Measurements from ENCODE around the gene CACNA1E.

CACNA1E gene

GRCh38 chr1:181798191-181798926 lies 315.0 kb downstream of the CACNA1E start:
- no peak for DNase-seq
- H3K27ac Mint-ChIP-seq, result no peak overlapping the region
- H3K27me3 Mint-ChIP-seq, result peaks cover 12% of the 10 kb centered on the region
- H3K4me1 Mint-ChIP-seq (ENCODE audit: low read depth), result peaks cover 1% of the 10 kb centered on the region
- H3K4me3 Mint-ChIP-seq, result no peak overlapping the region
- H3K9me3 Mint-ChIP-seq, result no peaks in the 10 kb centered on the region
- no peaks in the 10 kb centered on the region for H3K36me3 Mint-ChIP-seq (ENCODE audit: low read depth)

DNA sequence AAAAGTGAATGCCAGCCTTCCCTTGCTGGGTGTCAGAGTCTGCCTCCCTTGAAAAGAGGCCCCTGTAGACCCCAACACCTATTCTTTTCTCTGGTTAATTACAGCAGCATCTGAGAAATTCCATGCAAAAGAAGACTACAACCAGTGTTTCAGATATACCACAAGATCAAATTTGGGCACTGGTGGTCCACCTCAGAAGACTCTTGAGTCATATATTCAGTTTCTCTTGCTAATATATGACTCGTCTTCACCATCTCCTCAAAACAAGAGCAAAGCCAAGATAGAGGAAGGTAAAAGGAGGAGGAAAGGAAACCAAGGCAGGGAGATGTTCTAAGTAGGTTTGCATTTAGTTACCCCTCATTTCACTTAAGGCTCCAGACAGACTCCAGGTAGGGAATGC lies 318.3 kb downstream of the CACNA1E start:
- H3K27me3 Mint-ChIP-seq, result peaks cover 20% of the 10 kb centered on the region
- H3K36me3 Mint-ChIP-seq (ENCODE audit: low read depth), result no peaks in the 10 kb centered on the region
- DNase-seq, result no peak
- H3K9me3 Mint-ChIP-seq, result no peaks in the 10 kb centered on the region
- no peak overlapping the region for H3K4me3 Mint-ChIP-seq
- peaks cover 6% of the 10 kb centered on the region for H3K4me1 Mint-ChIP-seq (ENCODE audit: low read depth)
- no peak overlapping the region for H3K27ac Mint-ChIP-seq

GRCh38 chr1:181802466-181802865 lies 319.1 kb downstream of the CACNA1E start:
- H3K36me3 Mint-ChIP-seq (ENCODE audit: low read depth), result no peaks in the 10 kb centered on the region
- DNase-seq, result no peak
- H3K4me3 Mint-ChIP-seq, result no peak overlapping the region
- no peak overlapping the region for H3K27ac Mint-ChIP-seq
- H3K9me3 Mint-ChIP-seq, result no peaks in the 10 kb centered on the region
- peaks cover 6% of the 10 kb centered on the region for H3K4me1 Mint-ChIP-seq (ENCODE audit: low read depth)
- H3K27me3 Mint-ChIP-seq, result peaks cover 20% of the 10 kb centered on the region

DNA sequence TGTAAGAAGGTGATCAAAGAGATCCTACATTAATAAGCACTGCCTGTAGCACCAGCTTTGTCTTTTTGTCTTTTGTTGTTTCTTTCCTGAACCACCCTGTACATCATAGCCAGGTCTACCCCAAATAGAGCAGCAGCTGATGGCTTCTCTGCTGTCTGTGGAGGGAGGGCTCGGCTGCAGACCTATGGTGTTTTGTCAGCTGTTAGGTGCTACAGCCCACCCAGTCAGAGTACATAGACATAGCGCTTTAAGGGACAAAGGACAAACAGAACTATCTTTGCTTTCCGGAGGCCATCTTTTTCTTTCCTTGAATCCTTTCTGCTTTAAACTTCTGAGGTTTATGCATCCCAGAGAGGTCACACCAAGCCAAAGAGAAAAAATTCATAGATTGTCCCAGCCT lies 320.1 kb downstream of the CACNA1E start:
- Mint-ChIP-seq H3K9me3 (no peaks in the 10 kb centered on the region), H3K27ac (no peak overlapping the region), H3K27me3 (peaks cover 22% of the 10 kb centered on the region), H3K4me1 (ENCODE audit: low read depth) (peaks cover 6% of the 10 kb centered on the region), H3K36me3 (ENCODE audit: low read depth) (no peaks in the 10 kb centered on the region), H3K4me3 (no peak overlapping the region)
- no peak for DNase-seq

DNA sequence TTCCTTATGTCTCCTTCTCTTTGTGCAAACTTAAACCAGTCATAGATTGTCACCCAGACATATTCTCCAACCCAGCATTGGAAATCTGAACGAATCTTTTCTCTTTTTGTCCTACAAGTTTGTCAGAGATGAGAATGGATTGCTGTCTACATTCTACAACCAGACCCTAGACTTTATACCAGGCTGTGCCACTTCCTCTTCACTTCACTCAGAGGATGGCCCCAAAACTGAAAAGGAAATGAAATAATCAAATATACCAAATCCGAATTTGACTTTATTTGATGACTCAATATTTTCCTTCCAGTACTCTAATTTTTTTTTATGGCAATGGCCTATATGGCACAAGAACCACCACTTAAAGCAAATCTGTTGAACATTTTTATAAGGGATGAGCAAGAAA lies 321.7 kb downstream of the CACNA1E start:
- no peak overlapping the region for H3K4me3 Mint-ChIP-seq
- H3K27ac Mint-ChIP-seq, result no peak overlapping the region
- DNase-seq, result no peak
- peaks cover 23% of the 10 kb centered on the region for H3K27me3 Mint-ChIP-seq
- H3K36me3 Mint-ChIP-seq (ENCODE audit: low read depth), result no peaks in the 10 kb centered on the region
- H3K9me3 Mint-ChIP-seq, result no peaks in the 10 kb centered on the region
- H3K4me1 Mint-ChIP-seq (ENCODE audit: low read depth), result peaks cover 6% of the 10 kb centered on the region

- Mint-ChIP-seq H3K27me3 (peaks cover 23% of the 10 kb centered on the region), H3K9me3 (no peaks in the 10 kb centered on the region), H3K36me3 (ENCODE audit: low read depth) (no peaks in the 10 kb centered on the region), H3K4me1 (ENCODE audit: low read depth) (peaks cover 5% of the 10 kb centered on the region), H3K4me3 (no peak overlapping the region), H3K27ac (no peak overlapping the region)
- DNase-seq, result no peak
Observed at GRCh38 chr1:181806746-181807145, 323.4 kb downstream of the CACNA1E start.

DNA sequence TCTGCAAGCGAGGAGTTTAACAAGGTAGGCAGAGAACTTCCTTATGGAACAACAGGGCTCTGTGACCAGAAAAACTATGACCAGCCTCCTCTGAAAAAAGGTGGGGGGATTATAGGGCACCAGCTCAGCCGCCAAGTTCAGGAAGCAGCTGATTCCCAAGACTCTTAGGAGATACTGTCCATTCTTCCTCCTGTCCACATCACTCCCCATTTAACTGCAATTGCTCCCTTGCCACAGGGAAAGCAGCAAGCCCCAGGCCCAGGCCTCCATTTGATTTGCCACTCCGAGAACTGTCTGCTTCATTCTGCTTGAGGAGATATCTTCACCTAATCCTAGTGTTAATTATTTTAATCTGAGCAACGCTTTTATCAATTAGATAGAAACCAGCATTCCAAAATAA lies 323.9 kb downstream of the CACNA1E start:
- Mint-ChIP-seq H3K27ac (no peak overlapping the region), H3K4me3 (no peak overlapping the region), H3K36me3 (ENCODE audit: low read depth) (no peaks in the 10 kb centered on the region), H3K27me3 (peaks cover 23% of the 10 kb centered on the region), H3K9me3 (no peaks in the 10 kb centered on the region), H3K4me1 (ENCODE audit: low read depth) (peaks cover 5% of the 10 kb centered on the region)
- no peak for DNase-seq

DNA sequence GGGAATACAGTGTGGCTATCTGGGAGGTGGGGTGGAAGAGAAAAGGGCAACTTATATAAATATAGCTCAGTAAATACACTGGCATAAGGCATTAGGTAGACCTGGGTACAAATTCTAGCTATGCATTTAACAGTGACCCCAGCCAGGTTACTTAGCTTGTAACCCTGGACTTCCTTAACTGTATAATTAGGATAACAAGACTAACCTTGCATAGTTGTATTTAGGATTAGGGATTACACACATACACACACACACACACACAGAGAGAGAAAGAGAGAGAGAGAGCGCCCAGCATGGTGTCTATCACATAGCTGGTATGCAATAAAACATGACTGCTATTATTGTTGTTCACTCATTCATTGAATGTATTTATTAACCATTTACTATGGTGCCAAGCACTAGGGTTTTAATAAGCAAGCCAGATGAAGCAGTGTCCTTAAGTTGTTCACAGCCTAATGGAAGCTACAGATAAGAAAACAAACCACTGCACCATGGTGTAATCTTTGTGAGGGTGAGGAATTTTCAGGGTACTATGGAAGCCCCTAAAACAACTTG lies 326.8 kb downstream of the CACNA1E start:
- H3K4me3 Mint-ChIP-seq, result no peak overlapping the region
- H3K27ac Mint-ChIP-seq, result no peak overlapping the region
- no peak for DNase-seq
- H3K36me3 Mint-ChIP-seq (ENCODE audit: low read depth), result no peaks in the 10 kb centered on the region
- H3K4me1 Mint-ChIP-seq (ENCODE audit: low read depth), result peaks cover 1% of the 10 kb centered on the region
- peaks cover 14% of the 10 kb centered on the region for H3K27me3 Mint-ChIP-seq
- no peaks in the 10 kb centered on the region for H3K9me3 Mint-ChIP-seq

GRCh38 chr1:181812208-181812607 lies 328.9 kb downstream of the CACNA1E start:
- Mint-ChIP-seq H3K4me3 (no peak overlapping the region), H3K27me3 (peaks cover 7% of the 10 kb centered on the region), H3K9me3 (no peaks in the 10 kb centered on the region), H3K36me3 (ENCODE audit: low read depth) (no peaks in the 10 kb centered on the region), H3K4me1 (ENCODE audit: low read depth) (no peaks in the 10 kb centered on the region), H3K27ac (no peak overlapping the region)
- DNase-seq, result no peak

GRCh38 chr1:181813266-181813665 lies 329.9 kb downstream of the CACNA1E start:
- peaks cover 5% of the 10 kb centered on the region for H3K27me3 Mint-ChIP-seq
- H3K27ac Mint-ChIP-seq, result no peak overlapping the region
- DNase-seq, result no peak
- H3K4me3 Mint-ChIP-seq, result no peak overlapping the region
- H3K36me3 Mint-ChIP-seq (ENCODE audit: low read depth), result no peaks in the 10 kb centered on the region
- no peaks in the 10 kb centered on the region for H3K9me3 Mint-ChIP-seq
- H3K4me1 Mint-ChIP-seq (ENCODE audit: low read depth), result no peaks in the 10 kb centered on the region

DNA sequence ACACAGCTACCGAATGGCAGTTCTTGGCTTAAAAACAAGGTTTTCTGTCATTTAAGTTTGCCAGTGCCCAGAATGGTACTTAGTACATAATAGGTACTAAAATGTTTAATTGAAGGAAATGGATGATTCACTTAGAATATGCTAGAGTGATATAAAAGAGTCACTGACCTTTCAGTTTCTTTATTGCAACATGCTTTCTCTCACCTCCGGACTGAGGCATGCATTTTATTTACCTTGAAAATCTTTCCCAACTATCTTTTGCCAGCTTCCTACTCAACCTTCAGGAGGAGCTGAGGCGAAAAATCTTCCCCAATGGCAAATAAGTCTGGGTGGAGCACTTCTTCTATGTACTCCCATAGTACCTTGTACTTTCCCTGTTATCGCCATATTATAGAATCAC lies 333.3 kb downstream of the CACNA1E start:
- no peaks in the 10 kb centered on the region for H3K4me1 Mint-ChIP-seq (ENCODE audit: low read depth)
- peaks cover 9% of the 10 kb centered on the region for H3K27me3 Mint-ChIP-seq
- no peaks in the 10 kb centered on the region for H3K36me3 Mint-ChIP-seq (ENCODE audit: low read depth)
- H3K4me3 Mint-ChIP-seq, result no peak overlapping the region
- no peak for DNase-seq
- H3K9me3 Mint-ChIP-seq, result no peaks in the 10 kb centered on the region
- no peak overlapping the region for H3K27ac Mint-ChIP-seq

DNA sequence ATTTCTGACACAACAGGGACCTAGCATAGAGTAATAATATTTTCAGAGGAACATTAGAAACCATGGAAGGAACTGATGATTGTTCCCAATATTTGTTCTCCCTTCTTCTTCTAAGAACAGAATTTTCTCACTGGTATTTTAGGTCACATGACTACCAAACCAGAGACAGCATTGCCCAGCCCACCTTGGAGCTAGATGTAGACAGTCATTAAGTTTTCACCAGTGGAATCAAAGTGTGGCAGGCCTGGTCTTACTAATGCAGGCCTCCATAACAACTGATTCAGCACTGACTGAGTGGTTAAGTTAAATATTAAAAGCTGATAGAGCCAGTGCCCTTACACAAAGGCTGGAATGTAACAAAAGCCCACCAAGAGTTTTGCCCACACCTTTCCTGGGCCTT lies 333.8 kb downstream of the CACNA1E start:
- Mint-ChIP-seq H3K4me3 (no peak overlapping the region), H3K27ac (no peak overlapping the region), H3K36me3 (ENCODE audit: low read depth) (no peaks in the 10 kb centered on the region), H3K27me3 (peaks cover 13% of the 10 kb centered on the region), H3K9me3 (no peaks in the 10 kb centered on the region), H3K4me1 (ENCODE audit: low read depth) (no peaks in the 10 kb centered on the region)
- DNase-seq, result no peak

GRCh38 chr1:181818459-181818858 lies 335.1 kb downstream of the CACNA1E start:
- H3K27me3 Mint-ChIP-seq, result peaks cover 23% of the 10 kb centered on the region
- no peak overlapping the region for H3K4me3 Mint-ChIP-seq
- no peak overlapping the region for H3K27ac Mint-ChIP-seq
- H3K4me1 Mint-ChIP-seq (ENCODE audit: low read depth), result no peaks in the 10 kb centered on the region
- DNase-seq, result no peak
- no peaks in the 10 kb centered on the region for H3K36me3 Mint-ChIP-seq (ENCODE audit: low read depth)
- no peaks in the 10 kb centered on the region for H3K9me3 Mint-ChIP-seq

- no peak overlapping the region for H3K27ac Mint-ChIP-seq
- H3K36me3 Mint-ChIP-seq (ENCODE audit: low read depth), result no peaks in the 10 kb centered on the region
- no peaks in the 10 kb centered on the region for H3K9me3 Mint-ChIP-seq
- no peak for DNase-seq
- H3K4me3 Mint-ChIP-seq, result no peak overlapping the region
- no peaks in the 10 kb centered on the region for H3K4me1 Mint-ChIP-seq (ENCODE audit: low read depth)
- peaks cover 26% of the 10 kb centered on the region for H3K27me3 Mint-ChIP-seq
Observed at GRCh38 chr1:181818943-181819342, 335.6 kb downstream of the CACNA1E start.

DNA sequence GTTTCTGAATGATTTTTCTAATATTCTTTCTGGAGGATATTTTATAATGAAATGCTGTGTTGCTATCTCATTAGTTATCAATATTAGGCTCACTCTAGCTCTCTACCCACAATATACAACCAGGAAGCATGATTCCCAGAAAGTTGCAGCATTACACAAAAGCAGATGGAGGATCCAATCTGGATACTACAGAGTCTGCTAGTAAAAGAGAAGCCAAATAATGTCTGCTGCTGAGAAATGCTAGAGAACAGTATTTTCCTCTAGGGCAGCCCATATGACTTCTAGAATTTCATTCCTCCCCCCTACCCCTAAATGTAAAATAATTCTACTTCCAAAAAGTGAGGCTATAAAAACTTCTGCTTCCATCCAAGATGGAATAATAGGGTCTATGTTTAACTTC lies 338.4 kb downstream of the CACNA1E start:
- Mint-ChIP-seq H3K4me1 (ENCODE audit: low read depth) (no peaks in the 10 kb centered on the region), H3K4me3 (no peak overlapping the region), H3K27ac (no peak overlapping the region), H3K27me3 (peaks cover 26% of the 10 kb centered on the region), H3K9me3 (peaks cover 3% of the 10 kb centered on the region), H3K36me3 (ENCODE audit: low read depth) (no peaks in the 10 kb centered on the region)
- no peak for DNase-seq
